Testis (tissue), 3 donors: ENCODE results near the gene WFS1. TPM values are rescaled to one million over a fixed set of nuclear protein-coding genes. Genes with fewer than 3 reads are reported as not detected.
A peak's percentile ranks its signal among the peaks of the same experiment; 100 is the strongest.

Experiments used
- DNase-seq: peaks from one replicate; pipeline ENCODE4 v3.0.0-alpha.2; 2019
- H3K27ac ChIP-seq, 2 donors: fragments of 200-600 bp; sonication (generic); one replicate each; pipeline ENCODE4 v1.5.1; 2019
- H3K27me3 ChIP-seq: fragments of 200-600 bp; sonication (generic); one replicate; pipeline ENCODE4 v1.5.1; 2019
- H3K36me3 ChIP-seq: fragments of 200-600 bp; sonication (generic); one replicate; pipeline ENCODE4 v1.5.1; 2017; ENCODE audit warnings: low read depth; ENCODE audit errors: missing control alignments
- H3K4me1 ChIP-seq: fragments of 200-600 bp; sonication (generic); one replicate; pipeline ENCODE4 v1.5.1; 2019
- H3K4me3 ChIP-seq, 2 donors: fragments of 200-600 bp; sonication (generic); one replicate each; pipeline ENCODE4 v1.5.1; 2017 to 2019
- H3K9me3 ChIP-seq: fragments of 200-600 bp; sonication (generic); one replicate; pipeline ENCODE4 v1.5.1; 2017
- CTCF ChIP-seq, 3 experiments: fragments of 450-650 bp in 2 of 3; fragments of 200-600 bp in 1 of 3; sonication (generic) in 1 of 3; IDR thresholded peaks; one replicate each; pipeline ENCODE4 v1.5.1; 2016 to 2019; ENCODE audit warnings: antibody characterized with exemption in 3 of 3, mild to moderate bottlenecking in 2 of 3, moderate library complexity in 1 of 3
- POLR2A ChIP-seq: fragments of 450-650 bp; IDR thresholded peaks from one replicate; pipeline ENCODE4 v1.6.1; 2017; ENCODE audit warnings: antibody characterized with exemption, mild to moderate bottlenecking, moderate library complexity
- WGBS, 2 donors: methylation state at CpG; one replicate each; pipeline ENCODE4 v1.1.5; 2018; 5-methylcytosine and 5-hydroxymethylcytosine counted together
- intact Hi-C: fragments of 100-400 bp; cut with DNase I; formaldehyde crosslinking; loops from one replicate; pipeline ENCODE4 v1.15.1; 2023; ENCODE audit warnings: low total_unique reads
- polyA plus RNA-seq: library from polyadenylated mRNA; stranded (reverse); fragments of 350-450 nt; fragmentation: Illumina TruSeq; extraction: RNeasy Lipid Tissue Mini Kit (QIAGEN cat#74804); gene quantifications from one replicate; pipeline ENCODE4 v1.2.3, GENCODE V29; 2014; ENCODE audit warnings: low read depth, low replicate concordance; ENCODE audit not compliant: insufficient read depth
- total RNA-seq, 2 donors: library from RNA; depleted of rRNA; stranded (reverse); fragments of >200 nt; gene quantifications; one replicate each; pipeline ENCODE4 v1.2.3, GENCODE V29; 2016

WFS1 gene
- total and polyA plus RNA-seq, 3 donors from 2014 or later, result 80.4 to 202 (median 124) TPM

GRCh38 chr4:6230502-6230785, 39.2 kb upstream of the WFS1 start:
- TF ChIP-seq POLR2A, result no peak
- TF ChIP-seq CTCF (IDR thresholded peaks at IDR 0.05), result no peak
- H3K27me3 ChIP-seq, result no peaks in the 10 kb centered on the region
- no peak overlapping the region for H3K27ac ChIP-seq
- intact Hi-C loops, result no loop called here
- no peaks in the 10 kb centered on the region for H3K4me1 ChIP-seq
- no peaks in the 10 kb centered on the region for H3K36me3 ChIP-seq
- 0 to 59% methylated on average over 1 to 3 of the region's 3 CpGs for WGBS, 2 donors
- H3K9me3 ChIP-seq, result no peaks in the 10 kb centered on the region
- H3K4me3 ChIP-seq, result no peak overlapping the region
- peak; percentile 8 for DNase-seq

GRCh38 chr4:6230827-6231662, 38.6 kb upstream of the WFS1 start:
- peak; percentile 8 for DNase-seq
- 89 to 93% methylated on average over 15 to 21 of the region's 21 CpGs for WGBS, 2 donors

GRCh38 chr4:6231663-6232165, 37.9 kb upstream of the WFS1 start:
- Histone ChIP-seq H3K27me3 (no peaks in the 10 kb centered on the region), H3K9me3 (no peaks in the 10 kb centered on the region), H3K4me1 (no peaks in the 10 kb centered on the region), H3K36me3 (no peaks in the 10 kb centered on the region), H3K27ac (no peak overlapping the region), H3K4me3 (no peak overlapping the region)
- intact Hi-C loops, result no loop called here
- DNase-seq, result no peak
- TF ChIP-seq POLR2A, result no peak
- no peak for TF ChIP-seq CTCF (IDR thresholded peaks at IDR 0.05)
- WGBS, 2 donors, result 81 to 83% methylated on average over 7 of the region's 7 CpGs

More at GRCh38 chr4:6230827-6231662, 38.6 kb upstream of the WFS1 start:
- Histone ChIP-seq H3K36me3 (no peaks in the 10 kb centered on the region), H3K27ac (no peak overlapping the region), H3K4me3 (no peak overlapping the region), H3K9me3 (no peaks in the 10 kb centered on the region), H3K4me1 (no peaks in the 10 kb centered on the region), H3K27me3 (no peaks in the 10 kb centered on the region)
- intact Hi-C loops, result no loop called here
- TF ChIP-seq CTCF (IDR thresholded peaks at IDR 0.05) (no peak), POLR2A (no peak)

- no peak overlapping the region for H3K4me3 ChIP-seq
- intact Hi-C loops, result no loop called here
- H3K27me3 ChIP-seq, result no peaks in the 10 kb centered on the region
- no peak for DNase-seq
- TF ChIP-seq CTCF (IDR thresholded peaks at IDR 0.05), result no peak
- no peak for TF ChIP-seq POLR2A
- 93 to 94% methylated on average over 20 to 30 of the region's 30 CpGs for WGBS, 2 donors
- H3K9me3 ChIP-seq, result no peaks in the 10 kb centered on the region
- no peaks in the 10 kb centered on the region for H3K36me3 ChIP-seq
- no peak overlapping the region for H3K27ac ChIP-seq
- H3K4me1 ChIP-seq, result no peaks in the 10 kb centered on the region
Measured at GRCh38 chr4:6232836-6233785, 36.5 kb upstream of the WFS1 start.
